ENCODE results near the gene FLT1. TPM values are rescaled to one million over a fixed set of nuclear protein-coding genes. Genes with fewer than 3 reads are reported as not detected.

The FLT1 gene
- total and polyA plus RNA-seq, 2 of the 13 experiments (the other 11 are each of a cell fraction or from before 2014, with no cell fraction given) = 0.02 TPM; not detected in 1

- no peak for DNase-seq (ENCODE audit: low spot score)
- H3K4me2 ChIP-seq (ENCODE audit: low read depth, low read length) = no peak overlapping the region
- BruUV-seq (replicated peaks) = no TSS peak
- H3K9ac ChIP-seq (ENCODE audit: insufficient read depth, low read depth, low read length) = no peak overlapping the region
- TF ChIP-seq ATF7 (IDR thresholded peaks at IDR 0.05) = peak; percentile 42; the same call in 1 of the 2 replicates
- TF ChIP-seq ATF7 (CRISPR knock-in tag; IDR thresholded peaks at IDR 0.05) = no peak
- no peak for TF ChIP-seq ZMYM3 (CRISPR knock-in tag; IDR thresholded peaks at IDR 0.05)
- peaks cover 0 to 5% of the 10 kb centered on the region in 2 experiments; a peak in 1 of 5 replicates for H3K27me3 ChIP-seq (ENCODE audit: control insufficient read depth in 1 of 2, insufficient read depth in 2 of 2, low read length in 2 of 2)
- H4K20me1 ChIP-seq (ENCODE audit: insufficient read depth, low read length) = no peaks in the 10 kb centered on the region
- H3K27ac ChIP-seq (ENCODE audit: extremely low read length, insufficient read depth, low read length) = no peak overlapping the region
- intact Hi-C loops (cut with micrococcal nuclease; ENCODE audit: unreplicated experiment) = no loop called here
- H3K4me3 ChIP-seq (replicated peaks in 1 of 3; ENCODE audit: insufficient read depth in 1 of 3, low read depth in 2 of 3, low read length in 3 of 3) = no peak overlapping the region
- H2AFZ ChIP-seq (ENCODE audit: low read length) = no peak overlapping the region
- ChIA-PET POLR2A (no interaction called here), CTCF (ENCODE audit: low intra/inter-chr PET ratio, low total read pairs) (no interaction called here)
- H3K9me3 ChIP-seq (ENCODE audit: low read length) = no peaks in the 10 kb centered on the region
- H3K36me3 ChIP-seq (replicated peaks in 1 of 2; ENCODE audit: control insufficient read depth in 1 of 2, insufficient read depth in 2 of 2, low read length in 2 of 2) = no peaks in the 10 kb centered on the region
- no peak for FAIRE-seq
- in situ Hi-C loops (cut with HindIII; ENCODE audit: extremely low pct_ligation_motif_present, low pct_unique_long_range_greater_than_20kb) = no loop called here
- H3K79me2 ChIP-seq (ENCODE audit: insufficient read depth, low read length) = no peaks in the 10 kb centered on the region
- ATAC-seq = no peak
- 14% methylated on average over 4 of the region's 4 CpGs for WGBS (ENCODE audit: low lambda C conversion rate)
- no peaks in the 10 kb centered on the region for H3K4me1 ChIP-seq (ENCODE audit: insufficient read depth, low read length)
Measured at GRCh38 chr13:28542804-28543203, 47.9 kb upstream of the FLT1 start.

GRCh38 chr13:28541966-28542365 lies 47.0 kb upstream of the FLT1 start:
- POLR2A ChIA-PET = no interaction called here
- H3K36me3 ChIP-seq (replicated peaks in 1 of 2; ENCODE audit: control insufficient read depth in 1 of 2, insufficient read depth in 2 of 2, low read length in 2 of 2) = no peaks in the 10 kb centered on the region
- in situ Hi-C loops (cut with HindIII; ENCODE audit: extremely low pct_ligation_motif_present, low pct_unique_long_range_greater_than_20kb) (no loop called here), intact Hi-C loops (cut with micrococcal nuclease; ENCODE audit: unreplicated experiment) (no loop called here)
- CTCF ChIA-PET (ENCODE audit: low intra/inter-chr PET ratio, low total read pairs) = no interaction called here
- H4K20me1 ChIP-seq (ENCODE audit: insufficient read depth, low read length) = no peaks in the 10 kb centered on the region
- no peak overlapping the region for H3K27ac ChIP-seq (ENCODE audit: extremely low read length, insufficient read depth, low read length)
- H2AFZ ChIP-seq (ENCODE audit: low read length) = no peak overlapping the region
- no peak for FAIRE-seq
- no peak overlapping the region for H3K4me2 ChIP-seq (ENCODE audit: low read depth, low read length)
- no peak for ATAC-seq
- DNase-seq (ENCODE audit: low spot score) = no peak
- H3K79me2 ChIP-seq (ENCODE audit: insufficient read depth, low read length) = no peaks in the 10 kb centered on the region
- H3K4me3 ChIP-seq (replicated peaks in 1 of 3; ENCODE audit: insufficient read depth in 1 of 3, low read depth in 2 of 3, low read length in 3 of 3) = no peak overlapping the region
- no peak overlapping the region for H3K9ac ChIP-seq (ENCODE audit: insufficient read depth, low read depth, low read length)
- WGBS (ENCODE audit: low lambda C conversion rate) = 0% methylated on average over 2 of the region's 2 CpGs
- H3K9me3 ChIP-seq (ENCODE audit: low read length) = no peaks in the 10 kb centered on the region
- BruUV-seq (replicated peaks) = no TSS peak
- no peaks in the 10 kb centered on the region for H3K4me1 ChIP-seq (ENCODE audit: insufficient read depth, low read length)
- H3K27me3 ChIP-seq (ENCODE audit: control insufficient read depth in 1 of 2, insufficient read depth in 2 of 2, low read length in 2 of 2) = no peaks in the 10 kb centered on the region; a peak in 1 of 5 replicates
- TF ChIP-seq ZNF574 (CRISPR knock-in tag; IDR thresholded peaks at IDR 0.05) = no peak
- TF ChIP-seq ZNF331 (CRISPR knock-in tag; IDR thresholded peaks at IDR 0.05) = no peak
- TF ChIP-seq RORA (CRISPR knock-in tag; IDR thresholded peaks at IDR 0.05) = no peak
- TF ChIP-seq PBX3 (CRISPR knock-in tag; IDR thresholded peaks at IDR 0.05; ENCODE audit: borderline replicate concordance) = no peak
- TF ChIP-seq SALL1 (CRISPR knock-in tag; IDR thresholded peaks at IDR 0.05) = no peak
